NB4 (cell line): Measurements from ENCODE around the gene TCHHL1.

Experiments
- DNase-seq: peaks from one replicate; pipeline ENCODE4 v3.0.0; 2010; ENCODE audit warnings: low read depth
- H3K4me3 ChIP-seq: one replicate; pipeline ENCODE4 v1.5.1; 2011; ENCODE audit warnings: mild to moderate bottlenecking, low read depth, low read length, moderate library complexity
- MYC ChIP-seq: IDR thresholded peaks from 2 replicates; pipeline ENCODE4 v1.6.1; 2011; ENCODE audit warnings: low read depth, low read length
- POLR2A ChIP-seq: IDR thresholded peaks from 2 replicates; pipeline ENCODE4 v1.6.1; 2011; ENCODE audit warnings: mild to moderate bottlenecking; ENCODE audit not compliant: insufficient read length; ENCODE audit errors: extremely low read depth
- TF ChIP-seq, protein P1 (sequence below): IDR thresholded peaks from one replicate; pipeline ENCODE4 v1.5.1; 2012; ENCODE audit warnings: low read depth, low read length
- TF ChIP-seq, protein P2 (sequence below): IDR thresholded peaks from 2 replicates; pipeline ENCODE4 v1.6.1; 2011; ENCODE audit warnings: low read depth, low read length

TCHHL1 gene

DNA sequence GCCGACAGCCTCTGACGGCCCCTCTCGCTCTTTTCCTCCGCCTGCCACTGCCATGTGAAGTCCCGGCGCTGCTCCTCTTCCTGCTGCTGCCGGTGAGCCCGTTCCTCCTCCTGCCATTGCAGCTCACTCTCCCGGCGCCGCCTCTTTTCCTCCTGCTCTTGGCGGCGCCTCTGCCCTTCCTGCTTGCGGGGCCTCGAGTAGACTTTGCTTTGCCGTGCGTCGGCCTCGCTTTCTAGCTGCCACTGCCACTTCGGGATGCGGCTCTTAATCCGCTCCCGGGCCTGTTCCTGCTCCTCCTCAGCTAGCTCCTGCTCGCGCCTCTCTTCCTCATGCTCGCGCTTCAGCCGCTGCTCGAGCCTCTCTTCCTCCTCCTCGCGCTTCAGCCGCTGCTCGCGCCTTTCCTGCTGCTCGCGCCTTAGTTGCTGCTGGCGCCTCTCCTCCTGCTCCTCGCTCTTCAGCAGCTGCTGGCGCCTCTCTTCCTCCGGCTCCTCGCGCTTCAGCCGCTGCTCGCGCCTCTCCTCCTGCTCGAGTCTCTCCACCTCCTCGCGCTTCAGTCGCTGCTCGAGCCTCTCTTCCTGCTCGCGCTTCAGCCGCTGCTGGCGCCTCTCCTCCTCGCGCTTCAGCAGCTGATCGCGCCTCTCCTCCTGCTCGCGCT is 22.1 kb upstream of the TCHHL1 start:
- TF ChIP-seq, protein P1, sequence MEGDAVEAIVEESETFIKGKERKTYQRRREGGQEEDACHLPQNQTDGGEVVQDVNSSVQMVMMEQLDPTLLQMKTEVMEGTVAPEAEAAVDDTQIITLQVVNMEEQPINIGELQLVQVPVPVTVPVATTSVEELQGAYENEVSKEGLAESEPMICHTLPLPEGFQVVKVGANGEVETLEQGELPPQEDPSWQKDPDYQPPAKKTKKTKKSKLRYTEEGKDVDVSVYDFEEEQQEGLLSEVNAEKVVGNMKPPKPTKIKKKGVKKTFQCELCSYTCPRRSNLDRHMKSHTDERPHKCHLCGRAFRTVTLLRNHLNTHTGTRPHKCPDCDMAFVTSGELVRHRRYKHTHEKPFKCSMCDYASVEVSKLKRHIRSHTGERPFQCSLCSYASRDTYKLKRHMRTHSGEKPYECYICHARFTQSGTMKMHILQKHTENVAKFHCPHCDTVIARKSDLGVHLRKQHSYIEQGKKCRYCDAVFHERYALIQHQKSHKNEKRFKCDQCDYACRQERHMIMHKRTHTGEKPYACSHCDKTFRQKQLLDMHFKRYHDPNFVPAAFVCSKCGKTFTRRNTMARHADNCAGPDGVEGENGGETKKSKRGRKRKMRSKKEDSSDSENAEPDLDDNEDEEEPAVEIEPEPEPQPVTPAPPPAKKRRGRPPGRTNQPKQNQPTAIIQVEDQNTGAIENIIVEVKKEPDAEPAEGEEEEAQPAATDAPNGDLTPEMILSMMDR: no peak
- TF ChIP-seq, protein P2, sequence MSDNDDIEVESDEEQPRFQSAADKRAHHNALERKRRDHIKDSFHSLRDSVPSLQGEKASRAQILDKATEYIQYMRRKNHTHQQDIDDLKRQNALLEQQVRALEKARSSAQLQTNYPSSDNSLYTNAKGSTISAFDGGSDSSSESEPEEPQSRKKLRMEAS: no peak
- TF ChIP-seq POLR2A (no peak), MYC (no peak)
- DNase-seq: peak; percentile 83
- peak overlapping the region; percentile 60 for H3K4me3 ChIP-seq

- peak overlapping the region; percentile 60 for H3K4me3 ChIP-seq
- peak; percentile 82 for DNase-seq
- peak; percentile 31 for TF ChIP-seq POLR2A
- TF ChIP-seq, protein P1: no peak
- TF ChIP-seq, protein P2: peak; percentile 50
- TF ChIP-seq MYC: no peak
Measured at GRCh38 chr1:152110365-152110859, 21.5 kb upstream of the TCHHL1 start.

DNA sequence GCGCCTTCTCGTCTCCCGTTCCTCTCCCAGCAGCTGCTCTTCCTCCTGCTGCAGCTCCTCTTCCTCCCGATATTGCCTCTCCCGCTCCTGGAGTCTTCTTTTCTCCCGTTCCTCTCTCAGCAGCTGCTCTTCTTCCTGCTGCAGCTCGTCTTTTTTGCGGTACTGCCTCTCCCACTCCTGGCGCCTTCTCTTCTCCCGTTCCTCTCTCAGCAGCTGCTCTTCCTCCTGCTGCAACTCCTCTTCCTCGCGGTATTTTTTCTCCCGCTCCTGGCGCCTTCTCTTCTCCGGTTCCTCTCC is 21.1 kb upstream of the TCHHL1 start:
- peak overlapping the region; percentile 60 for H3K4me3 ChIP-seq
- no peak for DNase-seq
- TF ChIP-seq, protein P2: no peak
- TF ChIP-seq, protein P1: no peak
- no peak for TF ChIP-seq MYC

DNA sequence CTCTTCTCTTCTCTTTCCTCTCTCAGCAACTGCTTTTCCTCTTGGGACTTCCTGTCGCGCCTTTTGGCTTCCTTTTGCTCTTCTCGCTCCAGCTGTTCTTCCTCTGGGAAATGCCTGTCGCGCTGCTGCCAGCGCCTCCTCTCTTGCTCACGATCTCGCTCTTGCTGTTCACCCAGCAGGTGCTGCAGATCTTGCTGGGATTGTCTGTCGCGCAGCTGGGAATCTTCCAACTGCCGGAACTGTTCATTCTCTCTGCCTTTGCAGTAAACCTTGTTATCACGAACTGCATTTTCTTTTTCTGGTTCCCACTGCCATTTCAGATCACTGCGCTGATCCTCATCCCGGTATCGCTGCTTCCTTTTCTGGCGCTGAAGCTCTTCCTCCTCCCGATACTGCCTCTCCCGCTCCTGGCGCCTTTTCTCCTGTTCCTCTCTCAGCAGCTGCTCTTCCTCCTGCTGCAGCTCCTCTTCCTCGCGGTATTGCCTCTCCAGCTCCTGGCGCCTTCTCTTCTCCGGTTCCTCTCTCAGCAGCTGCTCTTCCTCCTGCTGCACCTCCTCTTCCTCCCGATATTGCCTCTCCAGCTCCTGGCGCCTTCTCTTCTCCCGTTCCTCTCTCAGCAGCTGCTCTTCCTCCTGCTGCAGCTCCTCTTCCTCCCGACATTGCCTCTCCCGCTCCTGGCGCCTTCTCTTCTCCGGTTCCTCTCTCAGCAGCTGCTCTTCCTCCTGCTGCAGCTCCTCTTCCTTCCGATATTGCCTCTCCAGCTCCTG is 20.6 kb upstream of the TCHHL1 start:
- no peak for DNase-seq
- TF ChIP-seq, protein P2: no peak
- no peak for TF ChIP-seq POLR2A
- TF ChIP-seq, protein P1: no peak
- no peak for TF ChIP-seq MYC
- H3K4me3 ChIP-seq: peak overlapping the region; percentile 60

DNA sequence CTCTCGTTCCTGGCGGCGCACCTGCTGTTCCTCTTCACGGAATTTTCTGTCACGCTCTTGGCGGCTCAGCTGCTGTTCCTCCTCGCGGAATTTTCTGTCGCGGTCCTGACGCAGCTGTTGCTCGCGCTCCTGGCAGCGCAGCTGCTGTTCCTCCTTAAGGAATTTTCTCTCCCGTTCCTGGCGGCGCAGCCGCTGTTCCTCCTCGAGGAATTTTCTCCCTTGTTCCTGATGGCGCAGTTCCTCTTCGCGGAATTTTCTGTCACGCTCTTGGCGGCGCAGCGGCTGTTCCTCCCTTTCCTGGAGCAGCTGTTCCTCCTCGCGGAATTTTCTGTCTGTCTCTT is 20.0 kb upstream of the TCHHL1 start:
- TF ChIP-seq POLR2A (no peak), MYC (no peak)
- TF ChIP-seq, protein P1: no peak
- TF ChIP-seq, protein P2: no peak
- H3K4me3 ChIP-seq: no peak overlapping the region
- DNase-seq: no peak
